Measurements from ENCODE around the gene TIMP3.

- TF ChIP-seq CTCF (conservative IDR thresholded peaks at IDR 0.05; ENCODE audit: low read depth, low read length) (no peak), RAD21 (IDR thresholded peaks at IDR 0.05; ENCODE audit: low read length) (no peak)
Measured at GRCh38 chr22:32828561-32828960, 27.1 kb downstream of the TIMP3 start.

All from IMR-90 (cell line).